B cell (primary cell): ENCODE data around the gene JAK1. TPM values are rescaled to one million over a fixed set of nuclear protein-coding genes. Genes with fewer than 3 reads are reported as not detected.
A peak's percentile ranks its signal among the peaks of the same experiment; 100 is the strongest.

Experiments used
- ATAC-seq: fragments of 200-7000 bp; cut with Tn5 transposase; one replicate; pipeline ENCODE4 v1.10.0; 2021; ENCODE audit warnings: low read depth, mild to moderate bottlenecking, moderate number of reproducible peaks, moderate library complexity
- CTCF ChIA-PET: fragments of 350-600 bp; sonication (Branson Sonifier 250); formaldehyde crosslinking; loops from one replicate; lab custom pipeline; 2021; ENCODE audit warnings: antibody characterized with exemption, inconsistent platforms; lab: Charles Lee
- POLR2A ChIA-PET: fragments of 350-600 bp; sonication (Branson Sonifier 250); formaldehyde crosslinking; loops from one replicate; lab custom pipeline; 2021; ENCODE audit warnings: antibody characterized with exemption; lab: Charles Lee
- DNase-seq: peaks from one replicate; pipeline ENCODE4 v3.0.0; 2013
- H2AFZ ChIP-seq: 2 replicates; pipeline ENCODE4 v1.6.1; 2012; ENCODE audit warnings: mild to moderate bottlenecking, low read depth, low read length; ENCODE audit not compliant: insufficient read depth, poor library complexity, severe bottlenecking
- H3K27ac ChIP-seq, 2 donors: 1 replicate in 1 of 2; 2 replicates in 1 of 2; pipeline ENCODE4 v1.5.1; 2012 to 2013; ENCODE audit warnings: low read length in 2 of 2, mild to moderate bottlenecking in 2 of 2, moderate library complexity in 1 of 2
- H3K27me3 ChIP-seq, 4 experiments: fragments of 200-600 bp in 1 of 4; sonication (generic) in 1 of 4; replicated peaks in 1 of 4; 1 replicate in 2 of 4; 2 replicates in 2 of 4; pipeline versions ENCODE4 v1.6.1 to v1.7.0; 2013 to 2016; ENCODE audit warnings: low read length in 3 of 4, mild to moderate bottlenecking in 2 of 4, mixed read lengths in 1 of 4, moderate library complexity in 1 of 4; ENCODE audit not compliant: insufficient read depth in 4 of 4, control insufficient read depth in 3 of 4; ENCODE audit errors: control extremely low read depth in 1 of 4
- H3K36me3 ChIP-seq, 2 experiments: replicated peaks in 1 of 2; 1 replicate in 1 of 2; 2 replicates in 1 of 2; pipeline versions ENCODE4 v1.6.1 to v1.7.1; 2013; ENCODE audit warnings: low read length in 1 of 2; ENCODE audit not compliant: insufficient read depth in 2 of 2, control insufficient read depth in 1 of 2; ENCODE audit errors: control extremely low read depth in 1 of 2, extremely low read depth in 1 of 2
- H3K4me1 ChIP-seq, 2 donors: fragments of 200-600 bp in 1 of 2; sonication (generic) in 1 of 2; 1 replicate in 1 of 2; 2 replicates in 1 of 2; pipeline versions ENCODE4 v1.5.1 to v1.6.1; 2013 to 2017; ENCODE audit warnings: low read length in 2 of 2; ENCODE audit not compliant: control insufficient read depth in 2 of 2, insufficient read depth in 2 of 2
- H3K4me2 ChIP-seq: replicated peaks from 2 replicates; pipeline ENCODE3; 2012; ENCODE audit warnings: mild to moderate bottlenecking, low read depth, low read length; ENCODE audit not compliant: poor library complexity, severe bottlenecking
- H3K4me3 ChIP-seq, 5 experiments: fragments of 200-600 bp in 1 of 5; sonication (generic) in 1 of 5; 1 replicate in 3 of 5; 2 replicates in 2 of 5; pipeline versions ENCODE4 v1.5.1 to v1.7.0; 2011 to 2016; ENCODE audit warnings: low read length in 4 of 5, mild to moderate bottlenecking in 4 of 5, low read depth in 2 of 5, control low read depth in 1 of 5, moderate library complexity in 1 of 5; ENCODE audit not compliant: insufficient read depth in 1 of 5; ENCODE audit errors: control extremely low read depth in 1 of 5, extremely low read depth in 1 of 5
- H3K79me2 ChIP-seq: fragments of 200-600 bp; sonication (generic); one replicate; pipeline ENCODE4 v1.6.0; 2016; ENCODE audit warnings: low read length; ENCODE audit not compliant: control insufficient read depth, insufficient read depth
- H3K9ac ChIP-seq: fragments of 200-600 bp; sonication (generic); 2 replicates; pipeline ENCODE4 v1.6.1; 2017; ENCODE audit warnings: mild to moderate bottlenecking, low read length, moderate library complexity
- H3K9me3 ChIP-seq, 3 donors: one replicate each; pipeline versions ENCODE4 v1.6.1 to v1.7.1; 2013; ENCODE audit warnings: low read length in 2 of 3; ENCODE audit not compliant: control insufficient read depth in 2 of 3, insufficient read depth in 1 of 3; ENCODE audit errors: control extremely low read depth in 1 of 3
- H4K20me1 ChIP-seq: 2 replicates; pipeline ENCODE4 v1.6.0; 2012; ENCODE audit warnings: mild to moderate bottlenecking, low read length; ENCODE audit not compliant: insufficient read depth, control insufficient read depth, poor library complexity, severe bottlenecking
- H3K27ac Mint-ChIP-seq: one replicate; pipeline ENCODE4 v1.8.0; 2021; ENCODE audit warnings: mixed read lengths
- H3K27me3 Mint-ChIP-seq: one replicate; pipeline ENCODE4 v1.8.0; 2021; ENCODE audit warnings: mixed read lengths
- H3K4me1 Mint-ChIP-seq: one replicate; pipeline ENCODE4 v1.8.0; 2021; ENCODE audit warnings: mixed read lengths
- H3K4me3 Mint-ChIP-seq: one replicate; pipeline ENCODE4 v1.8.0; 2021; ENCODE audit warnings: mixed read lengths
- H3K9me3 Mint-ChIP-seq: one replicate; pipeline ENCODE4 v1.8.0; 2022; ENCODE audit warnings: mixed read lengths; ENCODE audit not compliant: insufficient read depth
- EZH2 ChIP-seq: IDR thresholded peaks from 2 replicates; pipeline ENCODE4 v1.6.1; 2012; ENCODE audit warnings: borderline replicate concordance, low read depth, mild to moderate bottlenecking, moderate library complexity, low read length; ENCODE audit not compliant: insufficient read depth, poor library complexity, severe bottlenecking
- WGBS: methylation state at CpG from one replicate; pipeline ENCODE4 v1.1.5; 2013; ENCODE audit warnings: missing lambda C conversion rate; ENCODE audit not compliant: insufficient coverage; 5-methylcytosine and 5-hydroxymethylcytosine counted together
- intact Hi-C: fragments of 100-400 bp; cut with micrococcal nuclease; formaldehyde crosslinking; loops from one replicate; pipeline ENCODE4 v1.10.0; 2022
- polyA plus RNA-seq: library from polyadenylated mRNA; depleted of rRNA; stranded (reverse); fragments of >200 nt; gene quantifications from 2 replicates; pipeline ENCODE4 v1.2.3, GENCODE V29; 2012
- total RNA-seq, 2 donors: library from RNA; stranded (reverse); fragments of 120-200 nt in 1 of 2; gene quantifications; 1 replicate in 1 of 2; 2 replicates in 1 of 2; pipeline versions ENCODE4 v1.2.3 to v1.2.4, GENCODE V29; 2013 to 2022
- TF ChIP-seq, protein P1 (sequence below): fragments of 200-600 bp; IDR thresholded peaks from one replicate; pipeline ENCODE4 v1.8.0; 2022; ENCODE audit warnings: antibody characterized with exemption, mild to moderate bottlenecking

Gene JAK1
- total and polyA plus RNA-seq, 2 donors (not counting 1 experiment from before 2014, with no cell fraction given), result 99.0 to 244 TPM

DNA sequence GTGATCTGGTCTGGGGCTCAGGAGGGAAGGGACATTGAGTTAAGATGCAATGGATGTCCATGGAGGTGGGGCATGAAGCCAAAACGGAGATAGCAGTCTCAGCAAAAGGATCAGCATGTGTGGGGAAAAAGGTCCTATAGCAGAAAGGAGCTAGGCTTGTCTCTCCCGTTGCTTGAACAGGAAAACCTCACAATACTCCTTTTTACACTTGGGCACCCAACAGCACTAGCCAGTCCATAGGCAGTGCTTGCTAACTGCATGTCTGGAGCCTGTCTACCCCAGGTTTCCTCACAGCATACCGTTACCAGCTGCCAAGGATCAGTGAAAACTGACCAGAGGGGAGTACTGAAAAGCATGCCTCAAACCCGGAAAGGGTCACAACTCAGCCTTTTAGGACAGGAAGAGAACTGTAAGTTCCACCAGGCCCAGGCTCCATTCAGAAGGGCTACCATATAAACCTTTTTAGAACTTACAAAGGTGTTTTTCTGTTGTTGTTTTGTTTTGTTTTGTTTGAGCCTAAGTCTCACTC, 78.6 kb downstream of the JAK1 start:
- Histone ChIP-seq H3K9ac (no peak overlapping the region), H3K79me2 (peaks cover 99% of the 10 kb centered on the region), H3K4me1 (peaks cover 35 to 49% of the 10 kb centered on the region in 2 donors), H3K9me3 (no peaks in the 10 kb centered on the region), H3K4me2 (no peak overlapping the region), H3K27ac (peak overlapping the region in 1 of 2 donors; percentile 10), H3K36me3 (peaks cover 0 to 24% of the 10 kb centered on the region in 2 experiments), H2AFZ (no peak overlapping the region), H3K27me3 (no peaks in the 10 kb centered on the region), H4K20me1 (peaks cover 99% of the 10 kb centered on the region), H3K4me3 (no peak overlapping the region)
- no peak for DNase-seq
- Mint-ChIP-seq H3K4me1 (peaks cover 81% of the 10 kb centered on the region), H3K27me3 (no peaks in the 10 kb centered on the region), H3K27ac (peak overlapping the region; percentile 47), H3K4me3 (no peak overlapping the region), H3K9me3 (no peaks in the 10 kb centered on the region)
- POLR2A ChIA-PET, result no interaction called here
- ATAC-seq, result no peak
- CTCF ChIA-PET, result interaction anchor here (1.0 kb wide), 1 partner anchor 7 kb away, joined by 3 read pairs; no protein-coding TSS in a partner anchor
- intact Hi-C loops, result no loop called here
- TF ChIP-seq, protein P1, sequence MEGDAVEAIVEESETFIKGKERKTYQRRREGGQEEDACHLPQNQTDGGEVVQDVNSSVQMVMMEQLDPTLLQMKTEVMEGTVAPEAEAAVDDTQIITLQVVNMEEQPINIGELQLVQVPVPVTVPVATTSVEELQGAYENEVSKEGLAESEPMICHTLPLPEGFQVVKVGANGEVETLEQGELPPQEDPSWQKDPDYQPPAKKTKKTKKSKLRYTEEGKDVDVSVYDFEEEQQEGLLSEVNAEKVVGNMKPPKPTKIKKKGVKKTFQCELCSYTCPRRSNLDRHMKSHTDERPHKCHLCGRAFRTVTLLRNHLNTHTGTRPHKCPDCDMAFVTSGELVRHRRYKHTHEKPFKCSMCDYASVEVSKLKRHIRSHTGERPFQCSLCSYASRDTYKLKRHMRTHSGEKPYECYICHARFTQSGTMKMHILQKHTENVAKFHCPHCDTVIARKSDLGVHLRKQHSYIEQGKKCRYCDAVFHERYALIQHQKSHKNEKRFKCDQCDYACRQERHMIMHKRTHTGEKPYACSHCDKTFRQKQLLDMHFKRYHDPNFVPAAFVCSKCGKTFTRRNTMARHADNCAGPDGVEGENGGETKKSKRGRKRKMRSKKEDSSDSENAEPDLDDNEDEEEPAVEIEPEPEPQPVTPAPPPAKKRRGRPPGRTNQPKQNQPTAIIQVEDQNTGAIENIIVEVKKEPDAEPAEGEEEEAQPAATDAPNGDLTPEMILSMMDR, result no peak
- no peak for TF ChIP-seq EZH2
- WGBS, result 94% methylated on average over 2 of the region's 4 CpGs

DNA sequence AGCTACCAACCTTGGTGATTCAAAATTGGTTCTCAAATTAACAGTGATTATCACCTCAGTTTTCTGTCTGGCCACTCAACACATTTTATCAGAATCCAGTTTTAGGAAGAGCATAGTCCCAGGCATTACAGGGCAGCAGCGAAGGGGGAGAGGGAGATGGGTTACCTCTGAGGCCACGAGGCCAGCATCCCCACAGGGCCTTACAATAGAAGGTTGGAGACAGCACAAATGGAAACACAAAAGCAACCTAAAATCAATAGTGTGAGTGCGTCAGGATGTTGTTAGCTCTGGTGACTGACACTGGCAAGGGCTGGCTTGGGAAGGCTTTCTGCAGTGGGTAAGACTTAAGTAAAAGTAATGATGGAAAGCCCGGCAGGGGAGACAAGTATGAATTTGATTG, 79.5 kb downstream of the JAK1 start:
- Histone ChIP-seq H3K4me3 (no peak overlapping the region), H3K27ac (no peak overlapping the region), H3K4me1 (peaks cover 26 to 40% of the 10 kb centered on the region in 2 donors), H3K27me3 (no peaks in the 10 kb centered on the region), H3K9ac (no peak overlapping the region), H3K4me2 (no peak overlapping the region), H2AFZ (no peak overlapping the region), H4K20me1 (peaks cover 95% of the 10 kb centered on the region), H3K9me3 (no peaks in the 10 kb centered on the region), H3K79me2 (peaks cover 95% of the 10 kb centered on the region), H3K36me3 (peaks cover 0 to 33% of the 10 kb centered on the region in 2 experiments)
- Mint-ChIP-seq H3K4me1 (peaks cover 79% of the 10 kb centered on the region), H3K27me3 (no peaks in the 10 kb centered on the region), H3K9me3 (no peaks in the 10 kb centered on the region), H3K27ac (no peak overlapping the region), H3K4me3 (no peak overlapping the region)
- 100% methylated on average over 1 of the region's 4 CpGs for WGBS
- intact Hi-C loops, result no loop called here
- no peak for DNase-seq
- ChIA-PET CTCF (interaction anchor here (1.0 kb wide), 1 partner anchor 8 kb away, joined by 3 read pairs; no protein-coding TSS in a partner anchor), POLR2A (no interaction called here)
- no peak for ATAC-seq
- TF ChIP-seq EZH2, result no peak
- TF ChIP-seq, protein P1, result no peak
